ENCODE results near the gene RHBG. TPM values are rescaled to one million over a fixed set of nuclear protein-coding genes. Genes with fewer than 3 reads are reported as not detected.

Gene RHBG
- total and polyA plus RNA-seq, 12 donors = 0.16 to 3.0 (median 0.99) TPM; not detected in 2

DNA sequence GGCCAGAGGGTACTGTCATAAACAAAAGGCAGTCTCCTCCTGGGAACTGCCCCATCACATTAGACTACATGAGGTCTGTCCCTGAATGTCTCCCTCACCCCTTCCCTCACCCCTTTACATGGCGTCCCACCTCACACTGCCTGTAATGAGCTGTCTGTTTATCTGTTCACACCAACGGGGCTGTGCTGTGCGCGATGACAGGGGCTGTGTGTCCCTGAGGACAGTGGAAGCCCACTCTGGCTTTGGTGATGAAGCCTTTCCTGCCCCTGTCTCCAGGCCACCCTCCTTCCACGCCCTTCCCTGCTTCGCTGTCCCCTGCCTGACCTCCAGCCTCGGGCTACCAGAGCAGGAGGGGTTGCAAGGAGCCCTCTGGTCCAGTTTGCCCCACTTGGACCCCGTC lies 22.7 kb downstream of the RHBG start:
- WGBS, 4 donors = 71 to 85% (median 81%) methylated on average over 8 of the region's 8 CpGs
- Histone ChIP-seq H3K4me3 (no peak overlapping the region), H3K4me1 (replicated peaks in 1 of 2) (no peaks in the 10 kb centered on the region), H3K9me3 (replicated peaks in 1 of 3) (no peaks in the 10 kb centered on the region), H3K27me3 (peaks cover 27% of the 10 kb centered on the region), H3K36me3 (replicated peaks in 1 of 2) (no peaks in the 10 kb centered on the region), H3K27ac (no peak overlapping the region)
- no peak for DNase-seq
- intact Hi-C loops (cut with DNase I) = no loop called here
- TF ChIP-seq POLR2A (IDR thresholded peaks at IDR 0.05) (no peak), CTCF (IDR thresholded peaks at IDR 0.05) (no peak)

DNA sequence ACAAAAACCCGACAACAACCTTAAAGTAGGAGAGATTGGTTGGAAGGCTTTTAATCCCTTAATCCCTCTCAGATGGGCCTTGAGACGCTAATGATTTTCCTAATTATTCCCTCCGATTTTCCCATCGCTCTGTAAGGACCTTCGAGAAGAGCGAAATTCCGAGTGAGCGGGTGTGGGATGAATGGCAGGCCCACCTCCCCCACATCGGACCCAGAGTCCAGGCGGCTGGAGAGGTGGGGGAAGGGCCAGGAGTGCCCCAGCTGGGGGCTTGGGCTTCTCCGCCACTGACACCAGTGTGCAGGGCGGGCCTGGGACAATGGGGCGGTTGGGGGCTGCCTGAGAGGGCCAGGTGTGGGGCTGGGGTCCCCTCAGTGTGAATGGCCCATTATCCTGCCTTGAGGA lies 23.4 kb downstream of the RHBG start:
- intact Hi-C loops (cut with DNase I) = no loop called here
- 81 to 91% (median 87%) methylated on average over 13 of the region's 13 CpGs for WGBS, 4 donors
- peaks cover 27% of the 10 kb centered on the region for H3K27me3 ChIP-seq

GRCh38 chr1:156393095-156393494 lies 24.1 kb downstream of the RHBG start:
- Histone ChIP-seq H3K9me3 (replicated peaks in 1 of 3) (no peaks in the 10 kb centered on the region), H3K4me1 (replicated peaks in 1 of 2) (no peaks in the 10 kb centered on the region), H3K27ac (no peak overlapping the region), H3K27me3 (peaks cover 20% of the 10 kb centered on the region), H3K4me3 (no peak overlapping the region), H3K36me3 (replicated peaks in 1 of 2) (no peaks in the 10 kb centered on the region)
- TF ChIP-seq CTCF (IDR thresholded peaks at IDR 0.05) (no peak), POLR2A (IDR thresholded peaks at IDR 0.05) (no peak)
- no peak for DNase-seq
- intact Hi-C loops (cut with DNase I) = no loop called here

More for the DNA sequence above, 23.4 kb downstream of the RHBG start:
- no peaks in the 10 kb centered on the region for H3K36me3 ChIP-seq (replicated peaks in 1 of 2)
- no peak overlapping the region for H3K27ac ChIP-seq
- no peak overlapping the region for H3K4me3 ChIP-seq
- no peaks in the 10 kb centered on the region for H3K9me3 ChIP-seq (replicated peaks in 1 of 3)
- no peak for DNase-seq
- H3K4me1 ChIP-seq (replicated peaks in 1 of 2) = no peaks in the 10 kb centered on the region
- TF ChIP-seq CTCF (IDR thresholded peaks at IDR 0.05) = no peak
- no peak for TF ChIP-seq POLR2A (IDR thresholded peaks at IDR 0.05)

GRCh38 chr1:156394082-156394481 lies 25.1 kb downstream of the RHBG start:
- TF ChIP-seq CTCF (IDR thresholded peaks at IDR 0.05) (no peak), POLR2A (IDR thresholded peaks at IDR 0.05) (no peak)
- WGBS, 4 donors = 34 to 63% (median 54%) methylated on average over 7 to 9 of the region's 9 CpGs
- intact Hi-C loops (cut with DNase I) = no loop called here
- peak in 6 of 7 donors; percentile 60 to 69 (median 64) for DNase-seq
- H3K4me3 ChIP-seq = no peak overlapping the region
- peaks cover 10% of the 10 kb centered on the region for H3K27me3 ChIP-seq
- no peaks in the 10 kb centered on the region for H3K9me3 ChIP-seq (replicated peaks in 1 of 3)
- H3K36me3 ChIP-seq (replicated peaks in 1 of 2) = no peaks in the 10 kb centered on the region
- no peak overlapping the region for H3K27ac ChIP-seq
- H3K4me1 ChIP-seq (replicated peaks in 1 of 2) = no peaks in the 10 kb centered on the region
